ENCODE data around the gene G6PC3.
"Not testable (repeated sequence)": the region's sequence is repeated elsewhere in the genome, so short reads cannot be mapped to it uniquely, and the experiment has no call there.

G6PC3 gene

GRCh38 chr17:44070455-44071197 is at the start of gene G6PC3:
Gene G6PC3, plus strand, starts transcription at chr17:44070735. Its CDS starts 231 bp downstream, at chr17:44070966.
- peak within 1 kb of the TSS; percentile 84 for H3K4me3 ChIP-seq (ENCODE audit: low read length)
- peak; percentile 97 for DNase-seq (ENCODE audit: low read depth)
- no peak for TF ChIP-seq CTCF (conservative IDR thresholded peaks at IDR 0.05; ENCODE audit: low read length)

GRCh38 chr17:44021227-44021626 is 49.3 kb upstream of the G6PC3 start:
- not testable (repeated sequence) for H3K4me3 ChIP-seq (ENCODE audit: low read length); DNase-seq (ENCODE audit: low read depth)

GRCh38 chr17:44022246-44022645 is 48.3 kb upstream of the G6PC3 start:
- no peak overlapping the region for H3K4me3 ChIP-seq (ENCODE audit: low read length)
- no peak for TF ChIP-seq CTCF (conservative IDR thresholded peaks at IDR 0.05; ENCODE audit: low read length)
- DNase-seq (ENCODE audit: low read depth) = no peak

- DNase-seq (ENCODE audit: low read depth) = no peak
- H3K4me3 ChIP-seq (ENCODE audit: low read length) = no peak overlapping the region
- no peak for TF ChIP-seq CTCF (conservative IDR thresholded peaks at IDR 0.05; ENCODE audit: low read length)
Measured at GRCh38 chr17:44023545-44024270, 46.8 kb upstream of the G6PC3 start.

- H3K4me3 ChIP-seq (ENCODE audit: low read length) = no peak overlapping the region
- DNase-seq (ENCODE audit: low read depth) = no peak
- TF ChIP-seq CTCF (conservative IDR thresholded peaks at IDR 0.05; ENCODE audit: low read length) = no peak
Measured at GRCh38 chr17:44024271-44024663, 46.3 kb upstream of the G6PC3 start.

- no peak overlapping the region for H3K4me3 ChIP-seq (ENCODE audit: low read length)
- no peak for DNase-seq (ENCODE audit: low read depth)
- no peak for TF ChIP-seq CTCF (conservative IDR thresholded peaks at IDR 0.05; ENCODE audit: low read length)
Measured at GRCh38 chr17:44024853-44025252, 45.7 kb upstream of the G6PC3 start.

GRCh38 chr17:44029736-44030135 is 40.8 kb upstream of the G6PC3 start:
- no peak for TF ChIP-seq CTCF (conservative IDR thresholded peaks at IDR 0.05; ENCODE audit: low read length)
- DNase-seq (ENCODE audit: low read depth) = no peak
- no peak overlapping the region for H3K4me3 ChIP-seq (ENCODE audit: low read length)
